HepG2 (cell line): Measurements from ENCODE around the gene TMEM255B. TPM values are rescaled to one million over a fixed set of nuclear protein-coding genes. Genes with fewer than 3 reads are reported as not detected.

Experiments
- ATAC-seq: fragments of 200-7000 bp; cut with Tn5 transposase; 3 replicates; pipeline ENCODE4 v1.9.1; 2020; ENCODE audit warnings: mild to moderate bottlenecking, moderate library complexity
- BruUV-seq: library from RNA; stranded (reverse); fragments of 400-500 nt; replicated peaks from 2 replicates; lab custom pipeline; 2021; lab: Mats Ljungman, UMichigan
- CTCF ChIA-PET: fragments of 300-600 bp; formaldehyde crosslinking; extraction: SDS; loops from one replicate; lab custom pipeline; 2021; ENCODE audit warnings: low total read pairs, inconsistent platforms, low intra/inter-chr PET ratio; lab: Yijun Ruan, JAX
- POLR2A ChIA-PET: fragments of 350-600 bp; sonication (Branson Sonifier 250); formaldehyde crosslinking; loops from one replicate; lab custom pipeline; 2020; ENCODE audit warnings: antibody characterized with exemption, inconsistent platforms; lab: Yijun Ruan, JAX
- DNase-seq: peaks from one replicate; pipeline ENCODE4 v3.0.0-alpha.2; 2015; ENCODE audit warnings: low spot score
- FAIRE-seq: peaks from 3 replicates; lab custom pipeline; 2011; peaks lifted over from hg19 to GRCh38; lab: Jason Lieb, UNC
- H2AFZ ChIP-seq: one replicate; pipeline ENCODE4 v1.6.1; 2011; ENCODE audit warnings: low read length, inconsistent platforms
- H3K27ac ChIP-seq: fragments of 300-600 bp; 3 replicates; pipeline ENCODE4 v1.8.0; 2011; ENCODE audit warnings: mixed run types, mild to moderate bottlenecking, mixed read lengths, low read length, inconsistent platforms; ENCODE audit not compliant: insufficient read depth; ENCODE audit errors: extremely low read length
- H3K27me3 ChIP-seq, 2 experiments: fragments of 200-600 bp in 1 of 2; 2 replicates in 1 of 2; 3 replicates in 1 of 2; pipeline versions ENCODE4 v1.6.0 to v1.8.0; 2011; ENCODE audit warnings: low read length in 2 of 2, mild to moderate bottlenecking in 2 of 2, moderate library complexity in 2 of 2, inconsistent platforms in 1 of 2; ENCODE audit not compliant: insufficient read depth in 2 of 2, control insufficient read depth in 1 of 2
- H3K36me3 ChIP-seq, 2 experiments: fragments of 200-600 bp in 1 of 2; replicated peaks in 1 of 2; 2 replicates in 1 of 2; 3 replicates in 1 of 2; pipeline versions ENCODE4 v1.5.1 to v1.8.0; 2011; ENCODE audit warnings: low read length in 2 of 2, inconsistent platforms in 1 of 2; ENCODE audit not compliant: insufficient read depth in 2 of 2, control insufficient read depth in 1 of 2
- H3K4me1 ChIP-seq: 2 replicates; pipeline ENCODE4 v1.5.1; 2012; ENCODE audit warnings: low read length, inconsistent platforms; ENCODE audit not compliant: insufficient read depth
- H3K4me2 ChIP-seq: 2 replicates; pipeline ENCODE4 v1.6.0; 2011; ENCODE audit warnings: low read depth, low read length, inconsistent platforms
- H3K4me3 ChIP-seq, 3 experiments: fragments of 200-600 bp in 1 of 3; sonication (generic), shearing (Covaris generic) in 1 of 3; replicated peaks in 1 of 3; 2 replicates each; pipeline ENCODE4 v1.5.1; 2011 to 2016; ENCODE audit warnings: low read length in 3 of 3, inconsistent platforms in 2 of 3, low read depth in 2 of 3, mild to moderate bottlenecking in 2 of 3, control low read depth in 1 of 3, mixed read lengths in 1 of 3; ENCODE audit not compliant: insufficient read depth in 1 of 3
- H3K79me2 ChIP-seq: one replicate; pipeline ENCODE4 v1.6.1; 2011; ENCODE audit warnings: low read length, inconsistent platforms; ENCODE audit not compliant: insufficient read depth
- H3K9ac ChIP-seq: 2 replicates; pipeline ENCODE4 v1.6.0; 2011; ENCODE audit warnings: mild to moderate bottlenecking, low read depth, low read length, inconsistent platforms; ENCODE audit not compliant: insufficient read depth
- H3K9me3 ChIP-seq: 2 replicates; pipeline ENCODE4 v1.5.1; 2012; ENCODE audit warnings: mild to moderate bottlenecking, low read length
- H4K20me1 ChIP-seq: 2 replicates; pipeline ENCODE4 v1.6.0; 2011; ENCODE audit warnings: inconsistent platforms, mild to moderate bottlenecking, low read length, moderate library complexity; ENCODE audit not compliant: insufficient read depth
- ATF4 ChIP-seq, 2 experiments: fragments of 450-650 bp in 1 of 2; sonication (generic) in 1 of 2; formaldehyde crosslinking; IDR thresholded peaks; 2 replicates each; pipeline versions ENCODE4 v1.5.0 to v1.8.0; 2020 to 2022; ENCODE audit warnings: mild to moderate bottlenecking in 1 of 2, missing genetic modification reagents in 1 of 2
- FOSL2 ChIP-seq: sonication (generic); formaldehyde crosslinking; IDR thresholded peaks from 2 replicates; pipeline ENCODE4 v1.4.0; 2020; ENCODE audit warnings: missing genetic modification reagents
- FOXC1 ChIP-seq: sonication (generic); formaldehyde crosslinking; IDR thresholded peaks from 2 replicates; pipeline ENCODE4 v1.8.0; 2022; ENCODE audit warnings: mild to moderate bottlenecking, missing genetic modification reagents, borderline replicate concordance
- HOXA7 ChIP-seq: sonication (generic); formaldehyde crosslinking; IDR thresholded peaks from 2 replicates; pipeline ENCODE4 v1.8.1; 2022; ENCODE audit warnings: mild to moderate bottlenecking, missing genetic modification reagents, moderate library complexity
- PHF21A ChIP-seq: sonication (generic); formaldehyde crosslinking; IDR thresholded peaks from 2 replicates; pipeline ENCODE4 v1.5.0; 2020; ENCODE audit warnings: mild to moderate bottlenecking, missing genetic modification reagents
- POLR2AphosphoS5 ChIP-seq: IDR thresholded peaks from 2 replicates; pipeline ENCODE4 v1.6.1; 2012; ENCODE audit warnings: low read depth, low read length
- SAP130 ChIP-seq: IDR thresholded peaks from 2 replicates; pipeline ENCODE4 v1.6.1; 2016; ENCODE audit warnings: low read depth
- SRF ChIP-seq: IDR thresholded peaks from 2 replicates; pipeline ENCODE4 v1.6.1; 2011; ENCODE audit warnings: mild to moderate bottlenecking, low read depth, low read length, moderate library complexity
- TSC22D2 ChIP-seq: sonication (generic); formaldehyde crosslinking; IDR thresholded peaks from 2 replicates; pipeline ENCODE4 v1.5.1; 2020; ENCODE audit warnings: missing genetic modification reagents, mild to moderate bottlenecking, borderline replicate concordance
- ZNF747 ChIP-seq: sonication (generic); formaldehyde crosslinking; IDR thresholded peaks from 2 replicates; pipeline ENCODE4 v1.8.1; 2023; ENCODE audit warnings: missing genetic modification reagents, mild to moderate bottlenecking, borderline replicate concordance
- ZNF879 ChIP-seq: sonication (generic); formaldehyde crosslinking; IDR thresholded peaks from 2 replicates; pipeline ENCODE4 v1.8.1; 2023; ENCODE audit warnings: missing genetic modification reagents
- WGBS: methylation state at CpG from one replicate; pipeline ENCODE4 v1.1.6; 2017; ENCODE audit warnings: low lambda C conversion rate; 5-methylcytosine and 5-hydroxymethylcytosine counted together
- in situ Hi-C: cut with HindIII; loops from 2 replicates; pipeline ENCODE4 v1.10.0; 2017; ENCODE audit warnings: low pct_unique_long_range_greater_than_20kb; ENCODE audit not compliant: extremely low pct_ligation_motif_present
- intact Hi-C: fragments of 100-400 bp; cut with micrococcal nuclease; formaldehyde crosslinking; loops from one replicate; pipeline ENCODE4 v1.10.0; 2022; ENCODE audit not compliant: unreplicated experiment
- polyA plus RNA-seq, 8 experiments: library from polyadenylated mRNA; depleted of rRNA in 3 of 8; stranded (reverse) in 7 of 8; unstranded in 1 of 8; fragments of >200 nt; fragmentation: Illumina TruSeq in 4 of 8; extraction: Trizol in 4 of 8; gene quantifications; 2 replicates each; pipeline versions ENCODE4 v1.2.1 to v1.2.3, GENCODE V29; 2011 to 2016; ENCODE audit warnings: low read depth in 4 of 8, missing spikeins in 1 of 8, mixed read lengths in 1 of 8; ENCODE audit not compliant: insufficient read depth in 1 of 8
- total RNA-seq, 5 experiments: library from RNA; depleted of rRNA; stranded (reverse); fragments of >200 nt; fragmentation: Illumina TruSeq; extraction: Trizol; gene quantifications; 2 replicates each; pipeline ENCODE4 v1.2.3, GENCODE V29; 2016; ENCODE audit warnings: low read depth in 1 of 5
- TF ChIP-seq, protein P1 (sequence below): conservative IDR thresholded peaks from 2 replicates; pipeline ENCODE4 v1.6.1; 2018; ENCODE audit warnings: missing genetic modification reagents

The TMEM255B gene
- total and polyA plus RNA-seq, 2 of the 13 experiments (the other 11 are each of a cell fraction or from before 2014, with no cell fraction given), result not detected

DNA sequence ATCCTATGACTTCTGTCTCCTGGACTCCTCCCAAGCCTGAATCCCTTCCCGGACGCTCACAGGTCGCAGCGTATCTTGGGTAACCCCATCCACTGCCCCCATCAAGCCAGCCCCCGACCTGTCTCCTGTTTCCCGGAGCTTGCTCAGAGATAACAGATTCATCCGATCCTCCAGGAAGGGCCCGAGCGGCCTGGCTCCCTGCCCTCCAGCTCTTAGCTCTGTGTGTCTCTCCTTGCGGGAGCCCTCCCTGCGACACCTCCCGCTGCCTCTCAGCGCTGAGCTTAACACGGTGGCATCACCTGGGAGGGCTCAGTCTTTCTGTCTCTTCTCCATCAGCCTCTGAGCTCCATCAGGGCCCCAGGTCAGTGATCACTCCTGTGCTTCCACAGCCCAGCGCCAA, 4.3 kb upstream of the TMEM255B start:
- Histone ChIP-seq H3K36me3 (no peaks in the 10 kb centered on the region), H3K4me1 (peaks cover 14% of the 10 kb centered on the region), H3K4me3 (no peak overlapping the region), H3K79me2 (no peaks in the 10 kb centered on the region), H3K9ac (no peak overlapping the region), H3K9me3 (no peaks in the 10 kb centered on the region), H3K4me2 (no peak overlapping the region), H3K27me3 (peaks cover 9 to 41% of the 10 kb centered on the region in 2 experiments), H2AFZ (no peak overlapping the region), H3K27ac (no peak overlapping the region), H4K20me1 (no peaks in the 10 kb centered on the region)
- ATAC-seq (no peak), FAIRE-seq (no peak), DNase-seq (no peak)
- intact Hi-C loops (no loop called here), in situ Hi-C loops (no loop called here)
- no peak for TF ChIP-seq TSC22D2 (CRISPR knock-in tag)
- 50% methylated on average over 14 of the region's 15 CpGs for WGBS
- BruUV-seq, result no TSS peak
- POLR2A ChIA-PET, result no interaction called here
- CTCF ChIA-PET, result no interaction called here

GRCh38 chr13:113756441-113757097, 2.5 kb upstream of the TMEM255B start:
- H3K4me1 ChIP-seq, result peaks cover 14% of the 10 kb centered on the region
- TF ChIP-seq PHF21A (CRISPR knock-in tag) (no peak), POLR2AphosphoS5 (no peak), FOXC1 (CRISPR knock-in tag) (no peak), SAP130 (no peak), HOXA7 (CRISPR knock-in tag) (no peak), ATF4 (CRISPR knock-in tag; IDR thresholded peaks at IDR 0.05) (peak in 1 of 2 experiments; percentile 76; a peak in 2 of 4 replicates), ZNF747 (CRISPR knock-in tag) (no peak), FOSL2 (CRISPR knock-in tag) (peak; percentile 55), ZNF879 (CRISPR knock-in tag) (no peak), SRF (no peak)
- TF ChIP-seq, protein P1, sequence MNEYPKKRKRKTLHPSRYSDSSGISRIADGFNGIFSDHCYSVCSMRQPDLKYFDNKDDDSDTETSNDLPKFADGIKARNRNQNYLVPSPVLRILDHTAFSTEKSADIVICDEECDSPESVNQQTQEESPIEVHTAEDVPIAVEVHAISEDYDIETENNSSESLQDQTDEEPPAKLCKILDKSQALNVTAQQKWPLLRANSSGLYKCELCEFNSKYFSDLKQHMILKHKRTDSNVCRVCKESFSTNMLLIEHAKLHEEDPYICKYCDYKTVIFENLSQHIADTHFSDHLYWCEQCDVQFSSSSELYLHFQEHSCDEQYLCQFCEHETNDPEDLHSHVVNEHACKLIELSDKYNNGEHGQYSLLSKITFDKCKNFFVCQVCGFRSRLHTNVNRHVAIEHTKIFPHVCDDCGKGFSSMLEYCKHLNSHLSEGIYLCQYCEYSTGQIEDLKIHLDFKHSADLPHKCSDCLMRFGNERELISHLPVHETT, result no peak

More at GRCh38 chr13:113756441-113757097, 2.5 kb upstream of the TMEM255B start:
- no peak overlapping the region for H3K27ac ChIP-seq
- ChIA-PET CTCF (no interaction called here), POLR2A (no interaction called here)
- no peak overlapping the region for H3K4me3 ChIP-seq
- H3K9me3 ChIP-seq, result no peaks in the 10 kb centered on the region
- FAIRE-seq (no peak), DNase-seq (no peak), ATAC-seq (no peak)
- no TSS peak for BruUV-seq
- H3K4me2 ChIP-seq, result no peak overlapping the region
- no peaks in the 10 kb centered on the region for H3K79me2 ChIP-seq
- in situ Hi-C loops (no loop called here), intact Hi-C loops (no loop called here)
- H4K20me1 ChIP-seq, result no peaks in the 10 kb centered on the region
- H2AFZ ChIP-seq, result no peak overlapping the region
- H3K36me3 ChIP-seq, result no peaks in the 10 kb centered on the region
- H3K9ac ChIP-seq, result no peak overlapping the region
- WGBS, result 60% methylated on average over 20 of the region's 20 CpGs
- H3K27me3 ChIP-seq, result peaks cover 10 to 57% of the 10 kb centered on the region in 2 experiments
